ENCODE results near the gene GSTT2B.

The GSTT2B gene

DNA sequence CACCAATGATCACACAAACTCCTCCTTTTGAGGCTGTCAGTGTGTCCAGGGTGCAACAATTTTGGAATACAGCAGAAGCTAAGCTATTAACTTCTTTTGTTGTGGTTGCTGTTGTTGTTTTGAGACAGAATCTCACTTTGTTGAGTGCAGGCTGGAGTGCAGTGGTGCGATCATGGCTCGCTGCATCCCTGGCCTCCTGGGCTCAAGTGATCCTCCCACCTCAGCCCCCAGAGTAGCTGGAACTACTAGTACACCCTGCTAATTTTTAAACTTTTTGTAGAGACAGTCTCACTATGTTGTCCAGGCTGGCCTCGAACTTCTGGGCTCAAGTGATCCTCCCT is 22.0 kb downstream of the GSTT2B start:
- no peak overlapping the region for H3K4me2 ChIP-seq (ENCODE audit: low read depth, low read length, poor library complexity, severe bottlenecking)
- no peak for TF ChIP-seq EZH2phosphoT487 (conservative IDR thresholded peaks at IDR 0.05; ENCODE audit: low read length)
- TF ChIP-seq, protein P1, sequence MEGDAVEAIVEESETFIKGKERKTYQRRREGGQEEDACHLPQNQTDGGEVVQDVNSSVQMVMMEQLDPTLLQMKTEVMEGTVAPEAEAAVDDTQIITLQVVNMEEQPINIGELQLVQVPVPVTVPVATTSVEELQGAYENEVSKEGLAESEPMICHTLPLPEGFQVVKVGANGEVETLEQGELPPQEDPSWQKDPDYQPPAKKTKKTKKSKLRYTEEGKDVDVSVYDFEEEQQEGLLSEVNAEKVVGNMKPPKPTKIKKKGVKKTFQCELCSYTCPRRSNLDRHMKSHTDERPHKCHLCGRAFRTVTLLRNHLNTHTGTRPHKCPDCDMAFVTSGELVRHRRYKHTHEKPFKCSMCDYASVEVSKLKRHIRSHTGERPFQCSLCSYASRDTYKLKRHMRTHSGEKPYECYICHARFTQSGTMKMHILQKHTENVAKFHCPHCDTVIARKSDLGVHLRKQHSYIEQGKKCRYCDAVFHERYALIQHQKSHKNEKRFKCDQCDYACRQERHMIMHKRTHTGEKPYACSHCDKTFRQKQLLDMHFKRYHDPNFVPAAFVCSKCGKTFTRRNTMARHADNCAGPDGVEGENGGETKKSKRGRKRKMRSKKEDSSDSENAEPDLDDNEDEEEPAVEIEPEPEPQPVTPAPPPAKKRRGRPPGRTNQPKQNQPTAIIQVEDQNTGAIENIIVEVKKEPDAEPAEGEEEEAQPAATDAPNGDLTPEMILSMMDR (IDR thresholded peaks at IDR 0.05; ENCODE audit: insufficient read depth, low read length, poor library complexity, severe bottlenecking), result no peak
- H3K36me3 ChIP-seq (ENCODE audit: low read length), result no peaks in the 10 kb centered on the region
- no peak overlapping the region for H3K27ac ChIP-seq (ENCODE audit: low read depth, low read length)
- no peaks in the 10 kb centered on the region for H3K79me2 ChIP-seq (ENCODE audit: insufficient read depth, low read length)
- H2AFZ ChIP-seq (ENCODE audit: low read depth, low read length, severe bottlenecking), result no peak overlapping the region
- H3K9me2 ChIP-seq (replicated peaks; ENCODE audit: insufficient read depth, low read length), result no peaks in the 10 kb centered on the region
- no peaks in the 10 kb centered on the region for H3K9me3 ChIP-seq (ENCODE audit: insufficient read depth, low read length)
- H3K9ac ChIP-seq (ENCODE audit: low read length), result no peak overlapping the region
- H3K4me3 ChIP-seq (ENCODE audit: insufficient read depth, low read length, poor library complexity, severe bottlenecking), result no peak overlapping the region
- no peaks in the 10 kb centered on the region for H4K20me1 ChIP-seq (ENCODE audit: low read depth, low read length)
- no peaks in the 10 kb centered on the region for H3K27me3 ChIP-seq (ENCODE audit: low read length)
- H3F3A ChIP-seq (ENCODE audit: insufficient read depth), result no peaks in the 10 kb centered on the region

DNA sequence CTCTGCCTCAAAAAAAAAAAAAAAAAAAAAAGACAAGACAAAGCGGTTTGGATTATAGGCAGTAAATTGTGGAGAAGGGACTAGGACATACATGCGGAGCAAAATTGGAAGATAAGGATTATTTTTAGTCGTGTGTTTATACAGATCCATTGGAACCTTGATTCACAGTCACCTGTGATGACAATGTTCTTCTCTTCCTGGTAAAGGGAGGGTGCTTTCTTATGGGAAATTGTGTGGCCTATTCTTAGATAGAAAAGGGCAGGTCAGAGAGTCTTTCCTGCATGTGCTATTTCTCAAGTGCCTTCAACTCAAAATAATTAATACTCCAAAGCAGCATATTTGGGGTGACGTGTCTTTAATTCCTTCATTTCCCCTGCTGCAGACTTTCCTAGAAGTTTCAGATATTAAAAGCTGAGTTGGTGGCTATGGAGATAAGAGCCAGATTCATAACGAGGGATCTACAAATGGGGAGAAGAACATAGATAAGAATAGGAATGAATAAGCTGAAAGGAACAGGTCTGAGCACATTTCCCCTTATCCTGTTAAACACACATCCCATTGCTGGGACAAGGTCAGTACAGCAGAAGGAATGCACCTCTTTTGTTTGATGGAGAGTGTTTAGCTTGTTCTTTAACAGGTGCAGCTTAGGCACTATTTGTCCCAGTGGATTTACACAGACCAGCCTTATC is 22.5 kb downstream of the GSTT2B start:
- Histone ChIP-seq H3K9ac (ENCODE audit: low read length) (no peak overlapping the region), H2AFZ (ENCODE audit: low read depth, low read length, severe bottlenecking) (no peak overlapping the region), H4K20me1 (ENCODE audit: low read depth, low read length) (no peaks in the 10 kb centered on the region), H3K9me3 (ENCODE audit: insufficient read depth, low read length) (no peaks in the 10 kb centered on the region), H3K9me2 (replicated peaks; ENCODE audit: insufficient read depth, low read length) (no peaks in the 10 kb centered on the region), H3K4me3 (ENCODE audit: insufficient read depth, low read length, poor library complexity, severe bottlenecking) (no peak overlapping the region), H3K4me2 (ENCODE audit: low read depth, low read length, poor library complexity, severe bottlenecking) (no peak overlapping the region), H3K79me2 (ENCODE audit: insufficient read depth, low read length) (no peaks in the 10 kb centered on the region), H3K36me3 (ENCODE audit: low read length) (no peaks in the 10 kb centered on the region), H3F3A (ENCODE audit: insufficient read depth) (no peaks in the 10 kb centered on the region), H3K27me3 (ENCODE audit: low read length) (no peaks in the 10 kb centered on the region), H3K27ac (ENCODE audit: low read depth, low read length) (no peak overlapping the region)
- no peak for TF ChIP-seq EZH2phosphoT487 (conservative IDR thresholded peaks at IDR 0.05; ENCODE audit: low read length)
- TF ChIP-seq, protein P1 (IDR thresholded peaks at IDR 0.05; ENCODE audit: insufficient read depth, low read length, poor library complexity, severe bottlenecking), result no peak

DNA sequence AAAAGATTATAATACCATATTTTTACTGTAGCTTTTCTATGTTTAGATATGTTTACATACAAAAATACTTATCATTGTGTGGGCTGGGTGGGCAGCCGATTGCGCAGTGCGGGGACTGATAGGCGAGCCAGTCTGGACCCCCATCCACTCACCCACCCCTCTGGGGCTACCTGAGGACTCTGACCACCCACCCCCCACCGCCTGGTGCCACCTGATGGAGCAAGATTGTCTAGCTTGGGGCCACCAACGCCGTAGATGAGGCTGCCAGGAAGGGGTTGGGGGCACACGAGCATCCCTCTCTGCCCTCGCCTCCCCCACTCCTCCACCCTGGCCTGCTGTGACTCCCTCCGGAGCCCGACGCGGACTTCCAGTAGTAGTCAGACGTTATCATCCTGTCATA is 34.4 kb downstream of the GSTT2B start:
- Histone ChIP-seq H3K4me3 (ENCODE audit: insufficient read depth, low read length, poor library complexity, severe bottlenecking) (no peak overlapping the region), H3K9me2 (replicated peaks; ENCODE audit: insufficient read depth, low read length) (no peaks in the 10 kb centered on the region), H3K4me2 (ENCODE audit: low read depth, low read length, poor library complexity, severe bottlenecking) (no peak overlapping the region), H3K9ac (ENCODE audit: low read length) (no peak overlapping the region), H4K20me1 (ENCODE audit: low read depth, low read length) (no peaks in the 10 kb centered on the region), H3K79me2 (ENCODE audit: insufficient read depth, low read length) (no peaks in the 10 kb centered on the region), H3K27me3 (ENCODE audit: low read length) (no peaks in the 10 kb centered on the region), H2AFZ (ENCODE audit: low read depth, low read length, severe bottlenecking) (no peak overlapping the region), H3F3A (ENCODE audit: insufficient read depth) (no peaks in the 10 kb centered on the region), H3K9me3 (ENCODE audit: insufficient read depth, low read length) (peaks cover 14% of the 10 kb centered on the region; the same call in 1 of the 2 replicates), H3K36me3 (ENCODE audit: low read length) (peaks cover 9% of the 10 kb centered on the region; the same call in 1 of the 2 replicates), H3K27ac (ENCODE audit: low read depth, low read length) (no peak overlapping the region)
- TF ChIP-seq, protein P1 (IDR thresholded peaks at IDR 0.05; ENCODE audit: insufficient read depth, low read length, poor library complexity, severe bottlenecking), result no peak
- no peak for TF ChIP-seq EZH2phosphoT487 (conservative IDR thresholded peaks at IDR 0.05; ENCODE audit: low read length)
